ENCODE data around the gene MESP2.
A peak's percentile ranks its signal among the peaks of the same experiment; 100 is the strongest.

Gene MESP2

GRCh38 chr15:89750560-89751542 lies 25.3 kb upstream of the MESP2 start, which contains the start of gene MESP1:
Gene MESP1, minus strand, starts transcription at chr15:89751249. Its CDS starts 18 bp downstream, at chr15:89751231.
- Histone ChIP-seq H3F3A (ENCODE audit: insufficient read depth, low read length) (no peaks in the 10 kb centered on the region), H3K4me3 (ENCODE audit: low read depth, low read length, poor library complexity, severe bottlenecking) (peak within 1 kb of the TSS; percentile 70), H3K4me1 (ENCODE audit: insufficient read depth, low read length, severe bottlenecking) (peaks cover 13% of the 10 kb centered on the region), H4K20me1 (ENCODE audit: insufficient read depth, low read length) (no peaks in the 10 kb centered on the region), H3K9ac (ENCODE audit: low read length) (peak within 1 kb of the TSS; percentile 70), H3K4me2 (ENCODE audit: low read length) (peak within 1 kb of the TSS; percentile 93), H3K36me3 (ENCODE audit: insufficient read depth, low read length) (no peaks in the 10 kb centered on the region), H3K27me3 (ENCODE audit: insufficient read depth, low read length) (no peaks in the 10 kb centered on the region; the same call in 1 of the 2 replicates), H2AFZ (ENCODE audit: low read length) (no peak within 1 kb of the TSS), H3K9me3 (ENCODE audit: low read length) (no peaks in the 10 kb centered on the region), H3K79me2 (ENCODE audit: insufficient read depth, low read length) (no peaks in the 10 kb centered on the region), H3K27ac (ENCODE audit: low read depth, low read length, poor library complexity, severe bottlenecking) (no peak within 1 kb of the TSS), H3K9me2 (ENCODE audit: low read depth, low read length) (no peaks in the 10 kb centered on the region)
- peak; percentile 58 for TF ChIP-seq CTCF (IDR thresholded peaks at IDR 0.05; ENCODE audit: low read length)
- TF ChIP-seq EZH2 (IDR thresholded peaks at IDR 0.05; ENCODE audit: borderline replicate concordance, low read length), result no peak

GRCh38 chr15:89751748-89752147 lies 24.4 kb upstream of the MESP2 start:
- Histone ChIP-seq H3K9me2 (ENCODE audit: low read depth, low read length) (no peaks in the 10 kb centered on the region), H3K4me3 (ENCODE audit: low read depth, low read length, poor library complexity, severe bottlenecking) (no peak overlapping the region), H3K36me3 (ENCODE audit: insufficient read depth, low read length) (no peaks in the 10 kb centered on the region), H4K20me1 (ENCODE audit: insufficient read depth, low read length) (no peaks in the 10 kb centered on the region), H3K9ac (ENCODE audit: low read length) (no peak overlapping the region), H3K79me2 (ENCODE audit: insufficient read depth, low read length) (no peaks in the 10 kb centered on the region), H3K9me3 (ENCODE audit: low read length) (no peaks in the 10 kb centered on the region), H3F3A (ENCODE audit: insufficient read depth, low read length) (no peaks in the 10 kb centered on the region), H2AFZ (ENCODE audit: low read length) (no peak overlapping the region), H3K27me3 (ENCODE audit: insufficient read depth, low read length) (no peaks in the 10 kb centered on the region), H3K4me1 (ENCODE audit: insufficient read depth, low read length, severe bottlenecking) (peaks cover 13% of the 10 kb centered on the region), H3K27ac (ENCODE audit: low read depth, low read length, poor library complexity, severe bottlenecking) (no peak overlapping the region), H3K4me2 (ENCODE audit: low read length) (no peak overlapping the region)
- TF ChIP-seq CTCF (IDR thresholded peaks at IDR 0.05; ENCODE audit: low read length) (no peak), EZH2 (IDR thresholded peaks at IDR 0.05; ENCODE audit: borderline replicate concordance, low read length) (no peak)

- H3K36me3 ChIP-seq (ENCODE audit: insufficient read depth, low read length), result no peaks in the 10 kb centered on the region
- H2AFZ ChIP-seq (ENCODE audit: low read length), result no peak overlapping the region
- H3K9ac ChIP-seq (ENCODE audit: low read length), result no peak overlapping the region
- H3K9me3 ChIP-seq (ENCODE audit: low read length), result no peaks in the 10 kb centered on the region
- no peaks in the 10 kb centered on the region for H3K9me2 ChIP-seq (ENCODE audit: low read depth, low read length)
- H3K27me3 ChIP-seq (ENCODE audit: insufficient read depth, low read length), result peaks cover 5% of the 10 kb centered on the region; the same call in 1 of the 2 replicates
- no peak overlapping the region for H3K27ac ChIP-seq (ENCODE audit: low read depth, low read length, poor library complexity, severe bottlenecking)
- H3F3A ChIP-seq (ENCODE audit: insufficient read depth, low read length), result no peaks in the 10 kb centered on the region
- no peak for TF ChIP-seq CTCF (IDR thresholded peaks at IDR 0.05; ENCODE audit: low read length)
- no peak for TF ChIP-seq EZH2 (IDR thresholded peaks at IDR 0.05; ENCODE audit: borderline replicate concordance, low read length)
- H3K4me1 ChIP-seq (ENCODE audit: insufficient read depth, low read length, severe bottlenecking), result peaks cover 13% of the 10 kb centered on the region
- no peaks in the 10 kb centered on the region for H4K20me1 ChIP-seq (ENCODE audit: insufficient read depth, low read length)
- no peak overlapping the region for H3K4me2 ChIP-seq (ENCODE audit: low read length)
- H3K4me3 ChIP-seq (ENCODE audit: low read depth, low read length, poor library complexity, severe bottlenecking), result no peak overlapping the region
- H3K79me2 ChIP-seq (ENCODE audit: insufficient read depth, low read length), result no peaks in the 10 kb centered on the region
These were observed 22.3 kb upstream of the MESP2 start for GRCh38 chr15:89753855-89754254.

Measured in OCI-LY1 (cell line).